LHCN-M2 (cell line): ENCODE measurements around the gene MXD1. TPM values are rescaled to one million over a fixed set of nuclear protein-coding genes. Genes with fewer than 3 reads are reported as not detected.

ENCODE experiments used
- DNase-seq: peaks from one replicate; pipeline ENCODE4 v3.0.0-alpha.2; 2012; ENCODE audit warnings: low read depth
- total RNA-seq: library from RNA; depleted of rRNA; stranded (reverse); fragments of >200 nt; gene quantifications from 2 replicates; pipeline ENCODE4 v1.2.3, GENCODE V29; 2014

The MXD1 gene
- total RNA-seq, 1 experiment from 2014 or later, result 1.8 TPM

GRCh38 chr2:69952336-69953115 is 37.6 kb downstream of the MXD1 start:
- DNase-seq, result no peak

- DNase-seq, result no peak
Observed at GRCh38 chr2:69954084-69954483, 39.2 kb downstream of the MXD1 start.

GRCh38 chr2:69955029-69955428 is 40.1 kb downstream of the MXD1 start:
- no peak for DNase-seq

GRCh38 chr2:69956475-69956979 is 41.6 kb downstream of the MXD1 start:
- DNase-seq, result no peak

DNA sequence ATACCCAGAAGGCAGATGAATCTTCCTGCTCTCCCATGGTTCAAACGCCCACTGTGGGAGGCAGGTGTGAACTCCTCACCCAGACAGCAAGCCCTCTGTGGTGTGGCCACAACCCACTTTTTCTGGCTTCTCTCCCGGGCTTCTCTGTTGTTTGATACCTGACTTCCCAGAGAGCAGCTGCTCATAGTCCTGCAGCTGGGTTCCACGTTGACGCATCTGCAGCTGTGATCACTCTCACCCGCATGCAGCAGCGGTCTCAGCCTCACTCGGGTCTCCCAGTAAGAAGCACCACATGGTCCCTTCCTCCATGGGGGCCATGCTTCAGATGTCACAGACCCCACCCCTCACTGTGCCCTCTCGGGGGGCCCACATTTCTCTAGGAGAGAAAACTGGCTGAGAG is 43.1 kb downstream of the MXD1 start:
- DNase-seq, result peak; percentile 70

- DNase-seq, result no peak
Observed at GRCh38 chr2:69958480-69958879, 43.6 kb downstream of the MXD1 start.

- DNase-seq, result no peak
Observed at GRCh38 chr2:69959425-69959824, 44.5 kb downstream of the MXD1 start.

- no peak for DNase-seq
Observed at GRCh38 chr2:69960821-69961220, 45.9 kb downstream of the MXD1 start.

DNA sequence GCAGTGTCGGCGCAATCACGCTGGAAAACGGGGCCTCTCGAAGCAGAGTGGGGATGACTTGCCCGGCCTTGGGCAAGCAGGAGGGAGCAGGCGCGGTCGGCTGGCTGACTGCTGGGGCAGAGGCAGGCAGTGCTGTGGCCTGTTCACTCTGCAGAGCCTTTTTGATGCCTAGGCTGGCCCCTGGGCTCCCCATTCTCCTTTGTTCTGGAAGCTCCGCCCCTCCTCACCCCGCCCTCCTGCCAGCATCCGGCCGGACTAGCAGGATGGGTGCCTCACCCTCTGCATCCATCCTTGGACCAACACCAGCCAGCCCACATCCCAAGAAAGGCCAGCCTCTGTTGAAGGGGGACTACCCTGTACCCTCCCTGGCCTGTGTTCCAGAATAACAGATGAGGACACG is 46.6 kb downstream of the MXD1 start, which contains the start of gene ASPRV1:
Gene ASPRV1, minus strand, starts transcription at position 136 of the 400 bp plus-strand sequence. CDS start 195 bp downstream, outside the sequence.
- DNase-seq, result no peak

GRCh38 chr2:69962986-69963730 is 48.2 kb downstream of the MXD1 start:
- DNase-seq, result no peak

GRCh38 chr2:69964353-69964841 is 49.5 kb downstream of the MXD1 start:
- DNase-seq, result no peak

GRCh38 chr2:69965756-69966445 is 51.0 kb downstream of the MXD1 start:
- no peak for DNase-seq

DNA sequence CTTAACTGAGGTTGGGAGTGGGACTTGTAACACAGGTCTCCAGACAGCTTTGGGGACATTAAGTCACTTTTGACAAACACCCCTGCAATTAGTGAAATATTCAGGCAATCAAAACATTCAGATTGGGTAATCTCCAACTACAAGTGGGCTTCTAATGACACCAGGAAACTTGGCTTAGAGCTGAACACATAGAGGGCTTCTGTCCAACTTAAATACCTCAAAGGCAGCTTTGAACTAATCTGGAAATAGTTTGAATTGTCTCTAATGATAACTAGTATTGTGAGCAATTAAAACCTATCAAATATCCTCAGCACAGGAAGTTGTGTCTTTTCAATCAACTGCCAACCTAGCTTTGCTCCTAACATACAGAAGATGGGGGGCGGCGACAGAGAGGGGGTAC is 51.6 kb downstream of the MXD1 start:
- no peak for DNase-seq

GRCh38 chr2:69968609-69969008 is 53.7 kb downstream of the MXD1 start:
- DNase-seq, result no peak

DNA sequence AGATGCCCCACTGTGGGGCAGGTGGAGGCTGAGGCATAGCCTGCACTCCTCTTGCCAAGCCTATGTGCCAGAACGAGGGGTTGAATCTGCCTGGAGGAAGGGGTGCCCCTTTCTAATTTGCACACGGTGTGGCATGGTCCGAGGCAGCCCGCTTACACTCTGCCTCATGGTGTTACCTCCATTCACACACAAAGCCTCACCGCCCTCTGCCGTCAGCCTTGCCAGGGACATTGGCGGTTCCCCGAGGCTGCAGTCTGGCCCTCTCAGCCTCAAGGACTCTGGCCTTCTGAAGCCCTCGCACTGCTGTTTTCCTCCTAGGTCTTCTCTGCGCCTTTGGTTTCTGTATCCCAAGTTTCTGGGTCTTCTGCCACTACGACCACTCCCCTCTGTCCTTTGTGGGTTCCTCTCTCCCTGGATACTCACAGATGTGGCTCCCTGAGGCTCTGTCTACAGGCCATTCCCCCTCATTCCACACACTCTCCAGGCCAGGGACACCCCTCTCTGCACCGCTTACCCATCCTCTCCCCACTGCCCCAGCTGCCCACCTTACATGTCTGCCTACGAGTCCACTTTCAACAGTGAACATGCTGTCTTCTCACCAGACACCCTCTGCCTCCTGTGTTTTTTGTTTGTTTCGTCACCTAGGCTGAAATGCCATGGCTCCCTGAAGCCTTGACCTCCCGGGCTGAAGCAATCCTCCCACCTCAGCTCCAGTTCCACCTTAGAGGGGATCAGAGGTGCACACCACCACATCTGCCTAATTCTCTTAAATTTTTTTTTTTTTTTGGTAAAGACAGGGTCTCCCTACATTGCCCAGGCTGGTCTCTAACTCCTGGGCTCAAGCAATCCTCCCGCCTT is 54.4 kb downstream of the MXD1 start:
- no peak for DNase-seq

DNA sequence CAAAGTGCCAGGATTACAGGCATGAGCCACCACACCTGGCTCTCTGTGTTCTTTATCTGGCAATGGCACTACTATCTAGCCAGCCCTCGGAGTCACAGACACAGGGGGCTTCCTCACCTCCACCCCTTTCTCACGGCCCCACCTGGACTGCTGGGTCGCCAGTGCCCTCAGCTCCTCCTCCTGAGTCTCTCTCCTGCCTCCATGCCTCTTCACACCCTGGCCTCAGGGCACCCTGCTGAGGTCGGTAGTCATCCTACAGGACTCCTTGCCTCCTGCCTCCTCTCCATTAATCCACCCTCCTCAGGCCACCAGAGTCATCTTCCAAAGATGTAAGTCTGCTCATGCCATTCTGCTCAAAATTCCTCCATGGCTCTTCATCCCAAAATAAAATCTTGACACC is 55.1 kb downstream of the MXD1 start:
- DNase-seq, result no peak

- no peak for DNase-seq
Observed at GRCh38 chr2:69972822-69973221, 57.9 kb downstream of the MXD1 start.

DNA sequence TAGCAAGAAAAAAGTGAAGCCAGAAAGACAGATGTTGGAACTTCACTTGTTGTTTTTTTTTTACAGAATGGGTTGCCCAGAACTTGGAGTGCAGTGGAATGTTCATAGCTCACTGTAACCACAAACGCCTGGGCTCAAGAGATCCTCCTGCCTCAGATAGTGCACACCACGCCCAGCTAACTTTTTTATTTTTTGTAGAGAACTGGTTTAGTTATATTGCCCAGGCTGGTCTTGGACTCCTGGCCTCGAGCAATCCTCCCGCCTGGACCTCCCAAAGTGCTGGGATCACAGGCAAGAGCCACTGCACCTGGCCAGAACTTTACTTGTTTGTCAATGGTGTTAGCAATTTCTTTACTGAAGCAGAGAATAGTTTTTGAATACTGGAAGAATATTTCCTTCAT is 58.4 kb downstream of the MXD1 start:
- DNase-seq, result peak; percentile 69

DNA sequence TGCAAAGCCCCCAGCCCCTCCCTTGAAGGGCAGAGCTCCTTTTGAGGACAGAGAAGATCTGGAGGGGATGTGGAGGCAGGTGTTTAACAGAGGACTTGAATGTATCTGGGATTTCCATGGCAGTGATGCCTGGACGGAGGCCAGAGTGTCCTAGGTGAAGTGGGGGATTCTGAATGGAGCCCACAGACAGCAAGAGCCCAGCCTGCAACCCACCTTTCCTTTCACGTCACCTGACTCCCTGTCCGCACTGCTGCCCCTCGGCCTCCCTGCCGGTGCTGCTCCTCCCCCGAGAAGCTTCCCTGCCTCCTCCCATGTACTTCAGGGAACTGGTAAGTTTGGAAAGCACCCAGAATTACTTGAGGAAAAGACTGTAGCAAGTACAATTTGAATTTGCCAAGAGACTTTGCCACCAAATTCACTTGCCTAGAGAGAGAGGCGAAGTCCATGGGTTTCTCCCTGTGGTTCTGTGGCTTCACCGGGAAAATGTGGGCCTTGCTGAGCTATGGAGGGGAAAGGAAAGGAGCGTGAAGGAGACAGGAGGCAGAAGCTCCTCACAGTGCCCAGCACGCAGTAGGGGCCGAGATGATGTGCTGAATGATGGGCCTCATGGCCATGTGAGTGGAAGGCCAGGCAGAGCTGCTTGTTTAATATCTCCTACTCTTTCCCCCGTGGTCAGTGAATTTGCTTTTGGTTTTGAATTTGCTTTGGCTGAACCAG is 60.4 kb downstream of the MXD1 start:
- no peak for DNase-seq

DNA sequence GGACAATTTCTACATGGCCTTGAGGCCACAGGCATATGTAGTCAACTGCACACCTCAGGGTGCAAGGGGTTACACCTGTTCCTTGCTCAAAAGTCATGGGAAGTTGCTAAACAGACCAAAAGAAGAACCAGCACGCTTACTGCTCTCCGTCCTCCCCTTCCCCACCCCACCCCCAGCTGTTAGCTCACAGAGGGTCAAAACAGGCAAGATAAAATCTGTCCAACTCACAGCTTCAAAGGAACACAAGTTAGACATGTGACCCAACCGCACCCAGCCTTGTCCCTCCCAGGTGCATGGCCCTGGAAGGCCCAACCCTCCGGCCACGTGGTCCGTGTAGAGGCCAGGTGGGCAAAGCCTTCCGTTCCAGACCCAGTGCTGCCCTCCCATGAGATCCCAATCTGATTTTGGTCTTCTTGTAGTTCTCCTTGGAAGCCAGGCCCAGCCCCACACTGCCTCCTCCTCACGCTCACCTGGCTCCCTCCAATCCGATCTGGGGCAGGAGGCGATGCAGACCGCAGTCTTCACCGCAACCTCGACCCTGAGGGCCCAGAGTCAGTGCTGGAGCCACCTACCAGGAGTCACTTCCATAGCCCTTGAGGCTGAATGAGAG is 61.0 kb downstream of the MXD1 start:
- DNase-seq, result no peak
